Fibroblast of skin of right quadriceps (primary cell): ENCODE results near the gene EGFLAM.

Source experiments
- DNase-seq: peaks from one replicate; pipeline ENCODE4 v3.0.0-alpha.2; 2013

The EGFLAM gene

DNA sequence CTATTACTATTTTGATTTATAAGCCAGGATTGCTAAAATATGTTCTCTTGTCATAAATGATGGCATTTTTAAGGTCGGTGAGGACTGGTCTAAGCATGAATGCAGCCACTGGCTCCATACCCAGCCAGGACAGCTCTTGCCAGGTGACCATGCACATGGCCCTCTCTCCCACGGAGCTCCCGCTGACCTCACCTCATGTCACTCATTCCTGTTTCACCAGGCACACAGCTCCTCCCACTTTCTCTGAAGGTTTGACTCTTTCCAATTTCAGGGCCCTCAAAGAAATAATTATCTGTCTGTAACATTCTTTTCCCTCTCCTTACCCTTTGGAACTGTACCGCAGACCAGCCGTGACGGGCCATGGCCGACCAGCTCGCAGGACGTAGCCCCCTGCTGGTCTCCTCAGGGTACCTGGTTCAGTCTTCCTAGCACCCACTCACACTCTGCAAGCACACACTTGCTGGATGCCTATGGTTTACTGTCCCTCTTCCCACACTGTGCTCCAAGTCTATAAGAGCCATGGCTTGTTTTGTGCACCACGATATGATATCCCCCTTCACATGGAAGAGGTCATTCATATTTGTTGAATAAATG is 225.5 kb downstream of the EGFLAM start:
- DNase-seq, result no peak

DNA sequence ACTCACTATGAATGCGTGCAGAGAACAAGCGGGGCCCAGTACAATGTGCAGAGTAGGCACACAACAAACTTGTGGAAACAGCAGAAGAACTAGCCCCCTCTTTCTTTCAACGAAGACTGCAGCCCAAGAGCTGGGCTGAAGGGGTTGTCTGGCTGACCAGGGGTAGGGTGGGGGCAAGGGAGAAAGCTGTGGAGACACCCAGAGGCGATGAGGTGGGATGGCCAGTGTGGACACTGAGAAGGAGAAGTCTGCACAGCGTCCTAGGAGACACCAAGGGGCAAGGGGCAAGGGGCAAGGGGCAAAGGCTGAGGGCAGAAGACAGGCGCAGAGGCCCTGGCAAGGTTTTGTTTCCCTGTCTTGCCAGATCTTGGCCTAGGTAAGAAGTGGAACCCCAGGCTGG is 235.8 kb downstream of the EGFLAM start:
- no peak for DNase-seq

DNA sequence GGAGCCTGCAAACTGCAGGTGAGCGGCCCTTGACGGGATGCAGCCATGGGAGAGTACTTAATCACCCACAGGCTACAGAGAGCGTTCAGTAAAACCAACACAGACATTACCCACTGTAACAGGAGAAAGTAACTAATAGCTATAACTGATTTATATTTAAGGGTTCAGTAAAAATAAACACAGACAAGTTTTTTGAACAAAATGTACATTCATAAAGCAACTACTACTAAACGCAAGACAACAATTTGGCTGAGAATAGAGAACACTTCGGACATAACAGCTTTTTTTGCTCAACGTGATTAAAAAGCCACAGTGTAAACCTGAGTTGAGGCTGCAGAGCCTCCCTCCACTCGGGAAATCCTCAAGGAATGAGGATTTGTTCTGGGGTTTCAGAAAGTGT is 236.4 kb downstream of the EGFLAM start:
- no peak for DNase-seq

DNA sequence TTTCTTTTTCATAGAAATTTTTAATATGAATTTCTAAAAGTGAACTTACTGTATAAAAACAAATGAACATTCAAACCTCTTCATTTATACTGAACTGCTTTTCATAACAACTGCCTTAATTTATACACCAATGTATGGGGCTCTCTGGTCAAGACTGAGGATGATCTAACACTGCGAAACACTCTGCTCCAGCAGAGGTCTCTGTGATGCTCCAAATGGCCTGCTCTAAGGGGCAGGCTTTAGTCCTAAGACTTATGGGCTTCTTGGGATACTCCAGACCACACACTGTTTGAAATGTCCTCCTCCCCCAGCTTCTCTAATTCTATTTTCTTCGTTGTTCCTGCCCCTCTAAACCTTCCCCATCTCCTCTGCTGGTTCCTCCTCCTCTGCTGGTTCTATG is 239.6 kb downstream of the EGFLAM start:
- DNase-seq, result peak; percentile 34

DNA sequence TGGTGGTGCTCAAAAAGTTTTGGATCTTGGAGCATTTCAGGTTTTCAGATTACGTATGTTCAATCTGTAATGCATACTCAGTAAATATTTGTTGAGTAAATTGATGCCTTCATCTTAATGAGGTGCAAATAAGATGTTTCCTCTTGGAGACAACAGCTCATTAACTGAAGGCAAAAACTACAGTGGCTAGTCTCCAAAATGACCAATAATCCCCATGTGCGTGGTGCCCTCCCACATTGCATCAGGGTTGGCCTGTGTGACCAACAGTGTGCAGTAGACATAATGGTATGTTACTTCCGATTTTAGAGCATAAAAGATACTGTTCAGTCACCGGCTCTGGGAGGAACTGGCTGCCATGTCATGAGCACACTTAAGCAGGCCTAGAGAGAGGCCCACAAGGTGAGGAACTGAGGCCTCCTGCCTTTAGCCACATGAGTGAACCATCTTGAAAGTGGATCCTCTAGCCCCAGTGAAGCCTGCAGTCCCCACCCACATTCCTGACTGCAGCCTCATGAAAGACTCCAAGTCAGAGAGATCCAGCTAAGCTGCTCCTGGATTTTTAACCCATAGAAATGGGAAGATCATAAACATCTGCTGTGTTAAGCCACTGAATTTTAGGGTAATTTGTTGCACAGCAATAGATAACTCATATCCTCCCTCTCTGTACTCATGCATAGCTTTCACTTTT is 242.4 kb downstream of the EGFLAM start:
- peak; percentile 82 for DNase-seq

DNA sequence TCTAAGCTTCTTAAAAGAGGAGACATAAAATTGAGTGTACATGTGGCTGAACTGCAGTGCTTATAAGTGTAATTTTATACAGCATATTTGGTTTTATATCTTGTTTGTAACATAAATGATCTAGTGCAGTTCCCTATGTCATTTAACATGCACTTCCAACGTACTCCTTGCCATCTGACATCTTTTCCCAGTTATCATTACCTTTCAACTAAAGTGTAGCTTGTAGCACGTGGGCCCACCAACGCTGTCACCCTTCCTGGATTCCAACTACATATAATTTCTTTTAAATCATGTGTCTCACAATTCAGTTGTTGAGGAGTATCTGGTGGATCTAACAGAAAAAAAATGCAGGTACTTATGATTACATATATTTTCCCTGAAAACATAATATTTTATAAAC is 247.9 kb downstream of the EGFLAM start:
- DNase-seq, result no peak

DNA sequence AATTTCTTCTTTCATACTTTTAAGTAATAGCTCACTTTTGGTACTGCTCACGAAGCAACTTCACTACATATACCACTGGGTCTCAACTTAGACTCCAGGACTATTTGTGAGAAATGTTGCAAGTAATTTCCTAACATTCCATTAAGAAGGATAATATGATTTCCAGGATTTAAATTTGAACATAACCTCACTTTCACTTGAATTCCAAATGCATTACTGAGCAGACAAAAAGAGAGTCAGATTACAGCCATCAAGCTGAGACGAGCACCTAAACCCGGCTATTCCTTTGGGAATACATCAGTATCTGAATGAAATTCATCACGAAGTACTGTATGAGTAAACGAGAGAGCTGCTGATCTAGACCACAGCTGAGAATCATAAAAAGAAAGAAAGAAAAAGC is 250.8 kb downstream of the EGFLAM start:
- DNase-seq, result peak; percentile 94
